Measurements from ENCODE around the gene RB1.
"Not testable (repeated sequence)": the region's sequence is repeated elsewhere in the genome, so short reads cannot be mapped to it uniquely, and the experiment has no call there.

RB1 gene

DNA sequence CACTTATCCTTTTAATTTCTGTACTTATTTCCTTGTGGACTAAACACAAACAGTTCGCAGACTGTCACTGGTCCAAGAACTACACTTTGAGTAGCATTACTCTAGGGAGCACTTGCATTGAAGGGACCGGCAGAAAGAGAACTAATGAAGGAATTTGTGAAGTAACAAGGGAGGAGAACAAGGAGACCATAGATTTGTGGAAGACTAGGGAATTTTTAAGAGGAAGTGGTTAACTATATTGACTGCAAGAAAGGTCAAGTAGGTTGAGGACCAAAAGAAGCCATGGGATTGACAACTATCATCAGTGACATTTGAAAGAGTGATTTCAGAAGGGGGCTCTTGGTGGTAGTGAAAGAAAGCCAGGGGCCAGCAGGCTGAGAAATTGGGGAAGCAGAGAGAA lies 4.0 kb upstream of the RB1 start:
- no peak for DNase-seq

DNA sequence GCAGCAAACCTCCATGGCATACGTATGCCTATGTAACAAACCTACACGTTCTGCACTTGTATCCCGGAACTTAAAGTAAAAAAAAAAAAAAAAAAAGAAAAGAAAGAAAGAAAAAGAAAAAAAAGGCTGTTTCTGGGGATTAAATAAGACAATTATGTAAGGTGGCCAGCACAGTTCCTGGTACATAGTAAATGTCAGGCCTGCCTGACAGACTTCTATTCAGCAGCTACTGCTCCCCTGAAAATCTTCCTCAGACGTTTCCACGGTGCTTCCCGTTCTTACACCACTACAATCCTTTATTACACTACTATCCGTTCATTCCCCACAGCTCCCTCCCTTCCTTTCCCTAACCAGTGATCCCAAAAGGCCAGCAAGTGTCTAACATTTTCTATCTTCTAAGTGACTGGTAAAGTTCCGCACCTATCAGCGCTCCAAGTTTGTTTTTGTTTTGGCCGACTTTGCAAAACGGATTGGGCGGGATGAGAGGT lies 636 bp upstream of the RB1 start:
- no peak for DNase-seq

DNA sequence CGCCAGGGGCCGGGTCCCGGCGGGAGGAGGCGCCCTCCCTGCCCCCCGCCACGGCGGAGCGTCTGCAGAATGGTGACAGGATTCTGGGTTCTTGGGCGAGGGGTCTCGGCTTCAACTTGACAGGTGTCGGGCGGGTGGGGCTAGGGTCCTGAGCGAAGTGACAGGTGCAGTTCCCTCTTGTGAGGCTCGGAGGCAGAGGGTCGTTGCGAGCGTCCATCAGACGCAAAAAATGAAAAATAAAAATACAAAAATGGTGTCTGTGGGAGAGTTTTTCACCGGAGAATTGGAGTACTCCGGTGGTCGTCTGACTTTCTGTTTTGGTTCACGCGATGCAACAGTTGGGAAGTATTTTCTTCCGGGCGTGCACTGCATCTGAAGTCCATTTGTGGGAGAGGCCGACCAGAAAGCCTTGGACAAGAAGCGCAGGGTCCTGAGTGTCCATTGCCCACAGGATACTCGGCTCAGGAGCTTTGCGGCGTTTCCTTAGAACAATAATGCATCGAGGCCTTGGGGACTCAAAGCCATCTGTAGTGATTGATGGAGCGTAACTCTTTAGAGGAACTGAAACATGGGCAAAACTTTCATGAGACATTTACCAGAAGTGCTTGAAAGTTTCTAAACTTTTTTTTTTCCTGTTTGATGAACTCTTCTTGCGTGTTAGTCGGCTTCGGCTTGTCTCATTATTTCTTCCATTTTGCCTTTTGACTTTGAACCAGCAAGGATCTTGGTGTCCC lies 759 bp downstream of the RB1 start:
- no peak for DNase-seq

DNA sequence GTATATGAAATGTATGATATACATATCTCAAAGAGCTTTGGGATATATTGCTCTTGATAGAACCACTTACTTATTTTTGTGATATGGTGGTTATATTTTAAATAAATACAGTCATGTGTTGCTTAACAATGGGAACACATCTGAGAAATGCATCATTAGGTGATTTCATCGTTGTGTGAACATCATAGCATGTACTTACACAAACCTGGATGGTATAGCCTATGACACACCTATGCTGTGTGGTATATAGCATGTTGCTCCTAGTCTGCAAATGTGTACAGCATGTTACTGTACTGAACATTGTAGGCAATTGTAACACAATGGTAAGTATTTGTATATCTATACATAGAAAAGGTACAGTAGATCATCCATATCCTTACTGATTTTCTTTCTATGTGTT lies 7.7 kb downstream of the RB1 start:
- DNase-seq, result no peak

DNA sequence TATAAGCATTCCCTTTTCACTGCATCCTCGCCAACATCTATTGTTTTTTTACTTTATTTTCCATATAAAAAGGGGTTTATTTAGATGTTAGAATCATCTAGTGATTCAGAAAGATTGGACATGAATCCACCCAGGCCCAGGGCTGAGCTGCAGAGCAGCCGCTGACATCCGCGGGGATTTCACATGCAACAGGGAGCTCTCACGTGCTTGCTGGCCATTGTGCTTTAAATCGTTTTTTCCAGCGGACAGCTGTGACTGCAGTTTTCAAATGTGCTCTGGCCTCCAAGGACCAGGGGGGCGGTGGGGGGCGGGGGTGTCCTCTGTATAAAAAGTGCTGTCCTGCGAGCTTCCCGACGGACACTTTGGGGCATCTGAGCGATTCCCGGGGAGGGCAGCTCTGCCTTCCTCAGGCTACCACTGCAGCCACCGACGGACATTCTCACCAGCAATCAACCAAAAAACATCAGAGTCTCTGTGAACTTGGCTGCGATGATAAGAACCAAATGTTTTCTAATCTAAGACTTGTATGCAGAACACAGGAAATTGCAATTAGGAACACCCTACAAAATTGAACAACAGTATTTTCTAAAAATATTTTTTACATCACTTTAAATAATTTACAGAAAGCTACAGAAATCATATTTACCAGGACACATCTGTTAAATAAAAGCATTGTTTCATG lies 12.6 kb downstream of the RB1 start:
- no peak for DNase-seq

DNA sequence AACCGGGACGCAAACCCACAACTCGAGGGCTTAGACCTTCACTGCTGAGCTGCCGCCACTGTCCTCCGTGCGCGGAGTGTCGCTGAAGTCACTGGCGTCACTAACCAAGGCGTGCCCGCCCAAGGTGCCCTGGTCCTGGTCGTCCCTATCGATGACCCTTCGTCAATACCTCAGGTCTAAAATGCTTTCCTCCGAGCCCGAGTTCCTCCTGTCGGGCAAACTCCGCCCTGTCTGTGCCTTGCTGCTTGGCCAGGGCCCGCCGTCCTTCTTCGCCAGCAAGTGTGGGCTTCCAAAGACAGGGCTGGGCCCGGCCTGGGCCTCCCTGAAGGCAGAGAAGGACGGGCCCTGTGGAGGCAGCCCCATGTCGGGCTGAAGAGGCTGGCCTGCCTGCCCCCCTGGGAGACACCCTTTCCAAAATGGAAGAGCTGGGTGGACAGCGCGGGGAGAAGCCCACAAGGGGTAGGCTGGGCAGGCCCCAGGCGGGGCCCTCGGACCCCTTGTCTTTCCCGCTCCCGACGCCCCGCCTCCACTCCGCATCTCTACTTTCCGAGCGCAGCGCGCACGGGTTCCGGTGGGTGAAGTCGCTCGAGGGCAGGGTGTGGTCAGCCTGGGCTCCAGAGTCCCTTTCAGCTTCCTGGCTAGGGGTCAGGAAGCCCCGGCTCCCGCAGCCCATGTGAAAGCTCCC lies 13.4 kb downstream of the RB1 start:
- DNase-seq, result no peak

DNA sequence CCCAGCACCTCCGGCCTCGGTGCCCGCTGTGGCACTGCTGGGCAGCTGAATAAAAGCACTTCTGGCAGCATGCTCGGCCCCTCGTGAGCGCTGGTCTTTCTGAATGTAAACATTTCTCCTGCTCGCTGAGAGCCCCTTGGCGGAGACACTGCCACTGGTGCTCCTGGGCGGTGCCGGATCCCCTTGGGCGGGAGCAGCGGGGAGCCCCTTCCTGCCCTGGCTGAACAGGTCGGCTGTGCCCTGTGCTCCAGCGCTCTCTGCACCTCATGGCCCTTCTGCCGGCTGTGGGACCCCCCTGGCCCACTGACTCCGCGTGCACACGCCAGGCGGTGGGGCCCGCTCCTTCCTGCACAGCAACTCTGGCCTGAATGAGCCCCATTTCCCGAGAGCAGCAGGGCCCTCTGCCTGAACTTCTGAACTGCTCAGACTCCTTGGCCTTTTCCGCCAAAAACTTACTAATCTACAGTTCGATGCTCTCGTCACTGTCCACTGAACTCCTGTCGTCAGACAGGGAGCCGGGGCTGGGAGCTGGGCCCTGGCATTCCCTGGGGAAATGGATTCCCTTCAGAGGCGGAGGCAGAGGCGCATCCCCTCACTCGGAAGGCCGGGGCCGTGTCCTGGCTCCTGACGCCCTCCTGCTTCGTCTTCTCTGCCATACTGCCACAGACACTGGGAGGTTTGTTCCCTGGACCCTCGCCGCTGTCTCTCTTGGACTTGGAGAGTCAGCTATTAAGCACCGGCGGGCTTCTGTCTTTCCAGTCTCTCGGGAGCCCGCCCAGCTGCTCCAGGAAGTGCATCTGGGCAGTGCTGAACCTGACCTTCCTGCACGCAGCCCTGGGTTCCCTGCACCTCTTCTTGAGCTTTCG lies 14.2 kb downstream of the RB1 start:
- peak; percentile 6 for DNase-seq

DNA sequence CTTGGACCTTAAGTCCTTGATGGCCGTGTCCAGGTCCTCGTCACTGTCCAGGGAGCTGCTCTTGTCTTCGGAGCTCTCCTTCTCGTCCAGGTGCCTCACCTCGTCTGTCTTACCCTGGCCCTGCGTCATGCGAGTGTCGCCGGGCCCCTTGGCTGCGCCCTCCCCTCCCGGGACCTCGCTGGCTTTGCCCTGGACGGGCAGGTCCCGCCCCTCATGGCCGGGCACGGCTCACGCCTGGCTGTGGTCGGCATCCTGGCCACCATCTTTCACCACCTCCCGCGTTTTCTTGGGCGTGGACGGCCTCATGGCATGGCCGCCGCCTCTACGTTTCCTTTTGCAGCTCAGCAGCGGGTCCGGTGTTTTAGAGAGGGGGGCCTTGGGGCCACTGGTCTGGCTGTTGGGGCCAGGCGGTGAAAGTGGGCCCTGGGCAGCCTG lies 14.8 kb downstream of the RB1 start:
- peak; percentile 12 for DNase-seq

DNA sequence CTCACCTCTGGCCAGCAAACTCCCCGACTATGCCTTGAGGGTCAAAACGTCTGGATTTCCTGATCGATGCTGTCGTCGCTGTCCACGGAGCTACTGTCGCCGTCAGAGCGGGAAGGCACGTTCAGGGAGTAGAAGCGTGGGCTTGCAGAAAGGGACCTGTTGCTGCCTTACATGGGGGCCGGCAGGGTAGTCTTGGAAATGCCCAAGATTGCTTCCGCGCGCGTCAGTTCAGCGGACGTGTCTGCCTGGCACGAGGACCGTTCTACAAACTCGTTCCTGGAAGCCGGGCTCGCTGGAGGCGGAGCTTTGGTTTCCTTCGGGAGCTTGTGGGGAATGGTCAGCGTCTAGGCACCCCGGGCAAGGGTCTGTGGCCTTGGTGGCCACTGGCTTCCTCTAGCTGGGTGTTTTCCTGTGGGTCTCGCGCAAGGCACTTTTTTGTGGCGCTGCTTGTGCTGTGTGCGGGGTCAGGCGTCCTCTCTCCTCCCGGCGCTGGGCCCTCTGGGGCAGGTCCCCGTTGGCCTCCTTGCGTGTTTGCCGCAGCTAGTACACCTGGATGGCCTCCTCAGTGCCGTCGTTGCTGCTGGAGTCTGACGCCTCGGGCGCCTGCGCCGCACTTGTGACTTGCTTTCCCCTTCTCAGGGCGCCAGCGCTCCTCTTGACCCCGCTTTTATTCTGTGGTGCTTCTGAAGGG lies 15.4 kb downstream of the RB1 start:
- peak; percentile 36 for DNase-seq

DNA sequence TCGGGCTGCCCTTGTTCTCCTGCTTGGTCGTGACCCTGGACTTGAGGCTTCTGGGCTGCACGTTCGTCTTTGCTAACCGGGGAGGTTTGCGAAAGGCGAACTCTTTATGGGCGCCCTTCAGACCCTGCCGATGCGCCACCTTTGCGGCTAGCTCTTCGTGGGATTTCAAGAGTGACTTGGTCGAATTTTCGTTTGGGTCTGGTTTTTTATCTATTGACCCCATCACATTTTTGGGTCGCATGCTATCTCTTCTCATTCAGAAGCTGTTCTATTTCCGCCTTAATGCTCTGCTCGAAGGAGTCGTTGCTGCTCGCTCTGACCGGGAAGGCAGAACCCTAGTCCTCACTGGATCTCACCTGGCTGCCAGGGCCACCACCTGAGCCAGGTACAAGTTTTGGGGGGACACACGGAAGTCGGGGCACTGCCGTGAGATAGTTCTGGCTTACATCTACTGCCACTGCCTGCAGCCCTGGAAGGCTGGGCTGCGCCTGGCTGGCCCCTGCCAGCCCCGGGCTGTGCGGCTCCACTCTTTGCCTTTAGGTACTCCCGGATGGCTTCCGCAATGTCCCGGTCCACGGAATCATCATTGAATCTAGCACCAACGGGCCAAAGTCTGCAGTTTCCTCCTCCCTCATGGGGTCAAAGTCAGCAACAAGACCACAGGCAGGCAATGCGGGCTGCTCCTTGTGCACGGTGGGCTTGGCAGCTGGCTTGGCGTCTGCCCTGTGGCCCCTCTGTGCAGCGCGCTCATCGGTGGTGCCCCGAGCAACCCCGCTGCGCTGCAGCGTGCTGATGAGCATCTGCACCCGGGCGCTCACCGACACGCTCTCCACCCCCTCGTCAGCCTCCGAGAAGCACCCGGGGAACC lies 16.2 kb downstream of the RB1 start:
- DNase-seq, result peak; percentile 23

DNA sequence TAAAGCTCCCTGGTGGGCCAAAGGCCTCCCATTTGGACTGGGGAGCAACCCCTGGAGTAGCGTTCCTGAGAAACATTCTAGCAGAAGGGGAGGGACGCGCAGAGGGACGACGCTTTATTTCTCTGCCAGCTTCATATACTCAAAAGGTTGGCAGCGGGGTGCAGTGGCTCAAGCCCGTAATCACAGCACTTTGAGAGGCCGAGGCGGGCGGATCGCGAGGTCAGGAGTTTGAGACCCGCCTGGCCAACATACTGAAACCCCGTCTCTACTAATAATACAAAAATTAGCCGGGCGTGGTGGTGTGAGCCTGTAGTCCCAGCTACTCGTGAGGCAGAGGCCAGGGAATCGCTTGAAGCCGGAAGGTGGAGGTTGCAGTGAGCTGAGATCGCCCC lies 16.8 kb downstream of the RB1 start:
- no peak for DNase-seq

DNA sequence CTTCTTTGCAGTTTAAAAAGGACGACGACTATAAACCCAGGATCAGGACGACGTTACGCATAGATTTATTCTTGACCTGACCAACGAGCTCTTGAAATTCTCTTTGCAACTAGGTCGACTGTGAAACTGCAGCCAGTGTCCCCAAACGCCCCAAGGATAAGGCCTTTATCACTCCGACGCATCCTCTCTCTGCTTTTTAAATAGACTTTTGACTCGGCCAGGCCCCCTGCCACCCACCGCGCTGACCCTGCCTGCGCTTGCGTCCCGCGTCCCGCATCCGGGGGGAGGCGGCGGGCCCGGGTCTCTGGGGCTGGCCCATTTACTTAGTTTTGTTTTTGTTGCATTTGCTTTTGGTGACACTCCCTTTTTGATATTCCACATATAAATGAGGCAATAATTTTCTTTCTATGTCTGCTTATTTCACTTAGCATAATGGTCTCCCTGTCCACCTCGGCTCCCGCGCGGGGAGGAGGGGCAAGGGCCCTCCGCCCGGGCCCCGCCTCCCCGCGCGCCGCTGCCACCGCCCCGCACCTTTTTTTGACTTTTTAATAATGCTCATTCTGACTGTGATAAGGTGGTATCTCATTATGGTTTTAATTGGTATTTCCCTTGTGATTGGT lies 17.4 kb downstream of the RB1 start:
- peak; percentile 17 for DNase-seq

DNA sequence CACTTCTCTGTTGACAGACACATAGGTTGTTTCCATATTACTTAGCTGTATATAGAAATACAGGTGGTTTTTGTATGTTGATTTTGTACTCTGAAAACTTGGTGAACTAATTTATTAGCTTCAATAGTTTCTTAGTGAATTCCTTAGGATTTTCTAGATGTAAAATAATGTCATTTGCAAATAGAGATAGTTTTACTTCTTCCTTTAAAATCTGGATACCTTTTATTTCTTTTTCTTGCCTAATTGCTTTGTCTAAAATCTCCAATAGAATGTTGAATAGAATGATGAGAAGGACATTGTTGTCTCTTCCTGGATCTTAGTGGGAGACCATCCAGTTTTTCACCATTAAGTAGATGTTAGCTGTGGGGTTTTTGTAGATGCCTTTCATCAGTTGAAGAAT lies 18.7 kb downstream of the RB1 start:
- DNase-seq, result no peak

DNA sequence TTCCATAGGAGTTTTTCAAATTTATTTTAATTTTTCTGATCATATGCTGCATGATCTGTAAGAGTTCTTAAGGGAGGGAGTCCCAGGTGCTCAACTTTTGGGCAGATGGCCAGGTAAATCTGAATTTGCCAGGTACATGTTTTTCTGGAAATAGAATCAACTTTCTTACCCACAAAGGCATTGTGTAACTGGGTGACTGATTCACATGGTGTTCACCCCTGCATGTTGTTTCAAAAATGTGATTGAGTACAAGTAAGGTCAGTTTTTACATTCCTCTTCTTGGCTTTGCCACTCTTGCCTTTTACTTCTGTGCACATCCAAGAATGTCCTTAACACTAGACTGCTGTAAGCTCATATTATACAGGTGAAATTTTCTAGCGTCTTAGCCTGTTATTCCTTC lies 30.4 kb downstream of the RB1 start:
- no peak for DNase-seq

DNA sequence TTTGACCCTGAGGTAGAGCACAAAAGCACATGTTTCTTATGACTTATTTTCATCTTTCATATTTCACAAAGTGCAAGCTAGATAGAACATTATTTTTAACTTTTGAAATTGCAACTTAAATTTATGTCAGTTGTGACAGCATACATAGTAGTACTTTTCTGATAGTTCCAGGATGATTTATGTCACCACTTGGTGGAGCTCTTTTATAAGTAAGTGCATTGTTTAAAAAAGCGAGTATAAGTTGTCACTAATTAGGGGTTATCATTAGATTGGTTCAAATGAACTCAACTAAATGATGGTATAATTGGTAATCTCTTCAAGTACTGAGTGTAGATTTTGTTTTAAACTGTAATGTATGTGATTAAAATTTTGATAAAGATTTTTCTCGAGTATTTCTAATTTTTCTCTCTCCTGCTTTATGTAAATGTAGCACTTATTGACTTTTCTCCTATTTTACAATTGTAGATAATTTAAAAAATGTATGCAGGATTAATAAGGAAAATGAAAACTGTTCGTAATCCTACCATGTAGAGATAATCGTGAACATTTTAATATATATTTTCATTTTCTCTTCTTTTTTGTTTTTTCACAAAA lies 31.1 kb downstream of the RB1 start:
- no peak for DNase-seq

DNA sequence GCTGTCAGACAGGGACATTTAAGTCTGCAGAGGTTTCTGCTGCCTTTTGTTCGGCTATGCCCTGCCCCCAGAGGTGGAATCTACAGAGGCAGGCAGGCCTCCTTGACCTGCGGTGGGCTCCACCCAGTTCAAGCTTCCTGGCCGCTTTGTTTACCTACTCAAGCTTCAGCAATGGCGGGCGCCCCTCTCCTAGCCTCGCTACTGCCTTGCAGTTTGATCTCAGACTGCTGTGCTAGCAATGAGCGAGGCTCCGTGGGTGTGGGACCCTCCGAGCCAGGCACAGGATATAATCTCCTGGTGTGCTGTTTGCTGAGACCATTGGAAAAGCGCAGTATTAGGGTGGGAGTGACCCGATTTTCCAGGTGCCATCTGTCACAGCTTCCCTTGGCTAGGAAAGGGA lies 35.6 kb downstream of the RB1 start:
- not testable (repeated sequence) for DNase-seq

DNA sequence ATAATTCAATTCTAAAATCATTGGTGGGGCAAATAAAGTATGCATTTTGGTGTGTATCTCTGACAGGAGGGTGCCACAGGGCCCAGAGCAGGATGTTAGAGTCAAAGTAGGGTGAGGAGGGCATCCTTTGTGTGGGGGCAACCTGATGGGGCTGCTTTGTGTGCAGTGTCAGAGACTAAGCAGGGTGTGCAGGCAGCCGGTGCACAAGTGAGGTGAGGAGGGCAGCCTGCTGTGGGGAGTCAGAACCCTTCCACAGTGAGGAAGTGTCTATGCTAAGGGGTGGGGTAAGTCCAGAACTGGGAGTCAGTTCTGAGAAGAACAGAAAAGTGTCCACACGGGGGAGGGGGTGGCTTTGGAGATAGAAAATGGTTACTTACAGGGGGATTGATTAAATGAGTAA lies 40.7 kb downstream of the RB1 start:
- DNase-seq, result no peak

DNA sequence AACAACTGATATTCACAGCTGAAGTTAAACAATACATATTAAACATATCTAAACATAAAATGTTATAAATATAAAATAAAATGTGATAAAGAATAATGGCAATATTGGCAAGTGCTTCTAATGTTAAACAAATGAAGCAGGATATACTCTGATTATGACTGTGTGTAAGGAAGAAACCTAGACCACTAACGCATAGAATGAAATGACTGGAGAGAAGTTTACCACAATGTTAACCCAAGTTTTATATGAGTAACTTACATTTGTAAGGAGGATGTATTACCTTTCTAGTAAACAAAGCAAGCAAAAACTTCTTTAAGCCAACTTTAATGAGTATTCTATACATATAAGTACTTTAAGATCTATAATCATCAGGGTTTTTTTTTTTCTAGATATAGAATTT lies 43.0 kb downstream of the RB1 start:
- DNase-seq, result no peak

DNA sequence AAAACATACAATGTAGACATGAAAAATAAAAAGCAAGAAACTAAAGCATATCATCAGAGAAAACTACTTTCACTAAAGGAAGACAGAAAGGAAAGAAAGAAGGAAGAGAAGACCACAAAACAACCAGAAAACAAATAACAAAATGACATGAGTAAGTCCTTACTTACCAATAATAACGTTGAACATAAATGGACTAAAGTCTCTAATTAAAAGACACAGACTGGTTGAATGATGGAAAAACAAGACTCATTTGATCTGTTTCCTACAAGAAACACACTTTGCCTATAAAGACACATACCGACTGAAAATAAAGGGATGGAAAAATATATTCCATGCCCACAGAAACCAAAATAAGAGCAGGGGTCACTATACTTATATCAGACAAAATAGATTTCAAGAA lies 46.0 kb downstream of the RB1 start:
- no peak for DNase-seq

DNA sequence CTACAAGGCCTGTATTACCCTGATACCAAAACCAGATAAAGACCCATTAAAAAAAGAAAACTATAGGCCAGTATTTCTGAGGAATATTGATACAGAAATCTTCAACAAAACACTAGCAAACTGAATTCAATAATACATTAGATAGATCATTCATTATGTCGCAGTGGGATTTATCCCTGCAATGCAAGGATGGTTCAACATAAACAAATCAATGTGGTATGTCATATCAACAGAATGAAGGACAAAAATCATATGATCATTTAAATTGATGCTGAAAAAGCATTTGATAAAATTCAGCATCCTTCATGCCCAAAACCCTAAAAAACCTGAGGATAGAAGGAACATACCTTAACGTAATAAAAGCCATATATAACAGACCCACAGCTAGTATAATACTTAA lies 50.0 kb downstream of the RB1 start:
- no peak for DNase-seq

DNA sequence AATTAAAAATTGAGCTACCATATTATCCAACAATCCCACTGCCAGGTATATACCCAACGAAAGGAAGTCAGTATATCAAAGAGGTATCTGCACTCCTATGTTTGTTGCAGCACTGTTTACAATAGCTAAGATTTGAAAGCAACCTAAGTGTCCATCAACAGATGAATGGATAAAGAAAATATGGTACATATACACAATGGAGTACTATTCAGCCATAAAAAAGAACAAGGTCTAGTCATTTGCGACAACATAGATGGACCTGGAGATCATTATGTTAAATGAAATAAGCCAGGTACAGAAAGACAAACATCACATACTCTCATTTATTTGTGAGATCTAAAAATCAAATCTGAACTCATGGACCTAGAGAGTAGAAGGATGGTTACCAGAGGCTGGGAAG lies 52.0 kb downstream of the RB1 start:
- not testable (repeated sequence) for DNase-seq

Data from stimulated activated CD4-positive, alpha-beta T cell treated with anti-CD3 and anti-CD28 coated beads, Interleukin-15, amount 100 ng/mL, for 24 hours (primary cell).